ENCODE results near the gene XXYLT1. TPM values are rescaled to one million over a fixed set of nuclear protein-coding genes. Genes with fewer than 3 reads are reported as not detected.

XXYLT1 gene
- total RNA-seq, 1 experiment from 2014 or later: 25.5 TPM

- no TSS peak for BruUV-seq (replicated peaks)
- intact Hi-C loops (cut with micrococcal nuclease): loop anchor here (10.0 kb wide), 1 partner anchor 97 kb away; no protein-coding TSS in a partner anchor
- H3K36me3 ChIP-seq (ENCODE audit: low read depth, low read length): no peaks in the 10 kb centered on the region
- no peaks in the 10 kb centered on the region for H4K20me1 ChIP-seq (ENCODE audit: low read length)
- DNase-seq (no peak), ATAC-seq (no peak)
- no peaks in the 10 kb centered on the region for H3K9me2 ChIP-seq (replicated peaks; ENCODE audit: low read length)
- H3K27ac ChIP-seq (ENCODE audit: low read length): no peak overlapping the region
- no peaks in the 10 kb centered on the region for H3F3A ChIP-seq (ENCODE audit: low read length, unreplicated experiment)
- H3K79me2 ChIP-seq (ENCODE audit: low read length): peaks cover 33% of the 10 kb centered on the region
- ChIA-PET POLR2A (ENCODE audit: unreplicated experiment) (no interaction called here), CTCF (no interaction called here)
- no peaks in the 10 kb centered on the region for H3K9me3 ChIP-seq (ENCODE audit: low read length)
- no peaks in the 10 kb centered on the region for H3K27me3 ChIP-seq (ENCODE audit: low read length)
- no peak overlapping the region for H3K9ac ChIP-seq (ENCODE audit: low read length)
- TF ChIP-seq EZH2phosphoT487 (IDR thresholded peaks at IDR 0.05; ENCODE audit: borderline replicate concordance, low read length) (no peak), CTCF (conservative IDR thresholded peaks at IDR 0.05; ENCODE audit: low read depth, low read length) (no peak), EZH2 (IDR thresholded peaks at IDR 0.05; ENCODE audit: low read length, unreplicated experiment) (no peak)
- H3K4me2 ChIP-seq (ENCODE audit: low read length): no peak overlapping the region
- H2AFZ ChIP-seq (ENCODE audit: low read length): no peak overlapping the region
- H3K4me3 ChIP-seq (ENCODE audit: low read length): no peak overlapping the region
- H3K4me1 ChIP-seq (ENCODE audit: insufficient read depth, low read length): no peaks in the 10 kb centered on the region
Observed at GRCh38 chr3:195251336-195252065, 19.5 kb downstream of the XXYLT1 start.

- Histone ChIP-seq H3K27me3 (ENCODE audit: low read length) (no peaks in the 10 kb centered on the region), H3K79me2 (ENCODE audit: low read length) (peaks cover 30% of the 10 kb centered on the region), H3K4me3 (ENCODE audit: low read length) (no peak overlapping the region), H3K9ac (ENCODE audit: low read length) (no peak overlapping the region), H3K4me1 (ENCODE audit: insufficient read depth, low read length) (no peaks in the 10 kb centered on the region), H3K9me2 (replicated peaks; ENCODE audit: low read length) (no peaks in the 10 kb centered on the region), H3K9me3 (ENCODE audit: low read length) (no peaks in the 10 kb centered on the region), H3K27ac (ENCODE audit: low read length) (no peak overlapping the region), H3F3A (ENCODE audit: low read length, unreplicated experiment) (no peaks in the 10 kb centered on the region), H3K4me2 (ENCODE audit: low read length) (no peak overlapping the region), H3K36me3 (ENCODE audit: low read depth, low read length) (no peaks in the 10 kb centered on the region), H2AFZ (ENCODE audit: low read length) (no peak overlapping the region), H4K20me1 (ENCODE audit: low read length) (no peaks in the 10 kb centered on the region)
- intact Hi-C loops (cut with micrococcal nuclease): loop anchor here (10.0 kb wide), 1 partner anchor 96 kb away; no protein-coding TSS in a partner anchor
- ChIA-PET POLR2A (ENCODE audit: unreplicated experiment) (no interaction called here), CTCF (no interaction called here)
- TF ChIP-seq CTCF (conservative IDR thresholded peaks at IDR 0.05; ENCODE audit: low read depth, low read length): no peak
- TF ChIP-seq EZH2 (IDR thresholded peaks at IDR 0.05; ENCODE audit: low read length, unreplicated experiment): no peak
- no peak for TF ChIP-seq EZH2phosphoT487 (IDR thresholded peaks at IDR 0.05; ENCODE audit: borderline replicate concordance, low read length)
- ATAC-seq: no peak
- DNase-seq: no peak
- BruUV-seq (replicated peaks): no TSS peak
Observed at GRCh38 chr3:195250473-195251251, 20.3 kb downstream of the XXYLT1 start.
